ENCODE results near the gene SLC15A4. TPM values are rescaled to one million over a fixed set of nuclear protein-coding genes. Genes with fewer than 3 reads are reported as not detected.

The SLC15A4 gene
- total RNA-seq, 1 experiment from 2014 or later: 20.6 TPM

- DNase-seq (ENCODE audit: low read depth, low spot score) (no peak), ATAC-seq (no peak)
- TF ChIP-seq REST (IDR thresholded peaks at IDR 0.05; ENCODE audit: low read depth) (no peak), ZNF274 (IDR thresholded peaks at IDR 0.05; ENCODE audit: low read depth, low read length) (no peak), JUND (IDR thresholded peaks at IDR 0.05) (no peak), EZH2phosphoT487 (IDR thresholded peaks at IDR 0.05; ENCODE audit: borderline replicate concordance) (no peak), SP1 (IDR thresholded peaks at IDR 0.05; ENCODE audit: low read depth) (no peak), SRF (IDR thresholded peaks at IDR 0.05; ENCODE audit: low read depth) (no peak), YY1 (IDR thresholded peaks at IDR 0.05; ENCODE audit: extremely low read depth, insufficient replicate concordance, low read depth, low read length) (no peak), RAD21 (IDR thresholded peaks at IDR 0.05; ENCODE audit: low read depth) (no peak), EZH2 (IDR thresholded peaks at IDR 0.05) (no peak), ZFX (IDR thresholded peaks at IDR 0.05) (no peak), POLR2A (IDR thresholded peaks at IDR 0.05; ENCODE audit: borderline replicate concordance, extremely low read depth, insufficient read depth, insufficient read length) (no peak), EGR1 (IDR thresholded peaks at IDR 0.05; ENCODE audit: low read depth) (no peak), SIN3A (IDR thresholded peaks at IDR 0.05; ENCODE audit: low read depth) (no peak), MAX (IDR thresholded peaks at IDR 0.05) (no peak), ELF1 (IDR thresholded peaks at IDR 0.05; ENCODE audit: borderline replicate concordance, low read depth) (no peak), TCF7L2 (IDR thresholded peaks at IDR 0.05; ENCODE audit: borderline replicate concordance, extremely low read depth, insufficient read depth, insufficient read length) (no peak), ZBTB33 (IDR thresholded peaks at IDR 0.05; ENCODE audit: extremely low read depth, insufficient replicate concordance, low read length) (no peak), FOSL1 (IDR thresholded peaks at IDR 0.05; ENCODE audit: low read depth) (no peak)
- TF ChIP-seq, protein P1, sequence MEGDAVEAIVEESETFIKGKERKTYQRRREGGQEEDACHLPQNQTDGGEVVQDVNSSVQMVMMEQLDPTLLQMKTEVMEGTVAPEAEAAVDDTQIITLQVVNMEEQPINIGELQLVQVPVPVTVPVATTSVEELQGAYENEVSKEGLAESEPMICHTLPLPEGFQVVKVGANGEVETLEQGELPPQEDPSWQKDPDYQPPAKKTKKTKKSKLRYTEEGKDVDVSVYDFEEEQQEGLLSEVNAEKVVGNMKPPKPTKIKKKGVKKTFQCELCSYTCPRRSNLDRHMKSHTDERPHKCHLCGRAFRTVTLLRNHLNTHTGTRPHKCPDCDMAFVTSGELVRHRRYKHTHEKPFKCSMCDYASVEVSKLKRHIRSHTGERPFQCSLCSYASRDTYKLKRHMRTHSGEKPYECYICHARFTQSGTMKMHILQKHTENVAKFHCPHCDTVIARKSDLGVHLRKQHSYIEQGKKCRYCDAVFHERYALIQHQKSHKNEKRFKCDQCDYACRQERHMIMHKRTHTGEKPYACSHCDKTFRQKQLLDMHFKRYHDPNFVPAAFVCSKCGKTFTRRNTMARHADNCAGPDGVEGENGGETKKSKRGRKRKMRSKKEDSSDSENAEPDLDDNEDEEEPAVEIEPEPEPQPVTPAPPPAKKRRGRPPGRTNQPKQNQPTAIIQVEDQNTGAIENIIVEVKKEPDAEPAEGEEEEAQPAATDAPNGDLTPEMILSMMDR (IDR thresholded peaks at IDR 0.05 in 2 of 3, conservative IDR thresholded peaks at IDR 0.05 in 1 of 3; ENCODE audit: borderline replicate concordance in 1 of 3, insufficient read depth in 1 of 3, low read depth in 2 of 3, low read length in 2 of 3): no peak
- TF ChIP-seq, protein P2, sequence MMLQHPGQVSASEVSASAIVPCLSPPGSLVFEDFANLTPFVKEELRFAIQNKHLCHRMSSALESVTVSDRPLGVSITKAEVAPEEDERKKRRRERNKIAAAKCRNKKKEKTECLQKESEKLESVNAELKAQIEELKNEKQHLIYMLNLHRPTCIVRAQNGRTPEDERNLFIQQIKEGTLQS (IDR thresholded peaks at IDR 0.05): no peak
- H3K27me3 ChIP-seq (ENCODE audit: insufficient read depth, low read length): no peaks in the 10 kb centered on the region
- RAD21 ChIA-PET (ENCODE audit: low non-redundant PET in 1 of 2, low total read pairs in 2 of 2, uncharacterized antibody in 2 of 2, unreplicated experiment in 2 of 2): no interaction called here
- H3K36me3 ChIP-seq (ENCODE audit: control insufficient read depth in 1 of 2, insufficient read depth in 2 of 2, low read length in 2 of 2): no peaks in the 10 kb centered on the region
- H3K9ac ChIP-seq (ENCODE audit: low read length): no peak overlapping the region
- peaks cover 0 to 5% of the 10 kb centered on the region in 2 experiments; a peak in 2 of 4 replicates for H3K4me1 ChIP-seq (ENCODE audit: control insufficient read depth in 1 of 2, insufficient read depth in 2 of 2, low read length in 2 of 2)
- BruUV-seq (replicated peaks): no TSS peak
- intact Hi-C loops (cut with micrococcal nuclease): no loop called here
- POLR2A ChIA-PET: no interaction called here
- H3K9me2 ChIP-seq (ENCODE audit: insufficient read depth): no peaks in the 10 kb centered on the region
- CTCF ChIA-PET: no interaction called here
- no peaks in the 10 kb centered on the region for H3K79me2 ChIP-seq (ENCODE audit: insufficient read depth, low read length)
- H3K4me3 ChIP-seq (replicated peaks in 1 of 2; ENCODE audit: low read depth in 1 of 2, low read length in 2 of 2): no peak overlapping the region
- no peak overlapping the region for H2AFZ ChIP-seq (ENCODE audit: low read depth, low read length, poor library complexity, severe bottlenecking)
- no peak overlapping the region for H3K27ac ChIP-seq (ENCODE audit: low read depth, low read length)
- H3K9me3 ChIP-seq (ENCODE audit: control insufficient read depth in 1 of 2, insufficient read depth in 1 of 2, low read depth in 1 of 2, low read length in 2 of 2): no peaks in the 10 kb centered on the region
- H4K20me1 ChIP-seq (ENCODE audit: insufficient read depth): no peaks in the 10 kb centered on the region
- no peak overlapping the region for H3K4me2 ChIP-seq (ENCODE audit: low read length)
Measured at GRCh38 chr12:128786741-128787391, 36.9 kb downstream of the SLC15A4 start.
